Esophagus (tissue), 2 donors: ENCODE measurements around the gene TMEM11. TPM values are rescaled to one million over a fixed set of nuclear protein-coding genes. Genes with fewer than 3 reads are reported as not detected.

Source experiments
- H3K27ac ChIP-seq, 2 donors: one replicate each; pipeline ENCODE4 v1.5.1; 2013; ENCODE audit warnings: low read depth in 2 of 2, mild to moderate bottlenecking in 2 of 2, inconsistent platforms in 1 of 2, low read length in 1 of 2, moderate library complexity in 1 of 2
- H3K27me3 ChIP-seq, 2 donors: one replicate each; pipeline ENCODE4 v1.6.1; 2013; ENCODE audit warnings: low read length in 2 of 2, control low read depth in 1 of 2, mild to moderate bottlenecking in 1 of 2; ENCODE audit not compliant: insufficient read depth in 2 of 2, control insufficient read depth in 1 of 2
- H3K36me3 ChIP-seq, 2 donors: one replicate each; pipeline ENCODE4 v1.6.1; 2013; ENCODE audit warnings: low read length in 1 of 2; ENCODE audit not compliant: control insufficient read depth in 2 of 2, insufficient read depth in 2 of 2
- H3K4me1 ChIP-seq, 2 donors: one replicate each; pipeline ENCODE4 v1.6.1; 2013; ENCODE audit warnings: low read length in 1 of 2; ENCODE audit not compliant: control insufficient read depth in 2 of 2, insufficient read depth in 2 of 2
- H3K4me3 ChIP-seq, 2 donors: one replicate each; pipeline ENCODE4 v1.5.1; 2013; ENCODE audit warnings: low read length in 2 of 2, mild to moderate bottlenecking in 2 of 2, low read depth in 1 of 2, moderate library complexity in 1 of 2
- H3K9me3 ChIP-seq, 2 donors: one replicate each; pipeline ENCODE4 v1.6.1; 2013; ENCODE audit warnings: mild to moderate bottlenecking in 2 of 2, low read depth in 1 of 2, low read length in 1 of 2, moderate library complexity in 1 of 2; ENCODE audit not compliant: control insufficient read depth in 2 of 2, insufficient read depth in 1 of 2
- WGBS, 2 donors: extraction: QIAGEN DNeasy Blood & Tissue Kit; methylation state at CpG; one replicate each; pipeline ENCODE4 v1.1.7; 2013; 5-methylcytosine and 5-hydroxymethylcytosine counted together
- polyA plus RNA-seq, 2 donors: library from polyadenylated mRNA; stranded (reverse); fragments of 200-250 nt; gene quantifications; one replicate each; pipeline ENCODE4 v1.2.3, GENCODE V29; 2013
- donor health status: healthy with polysubstance abuse.
- donor health status: Bipolar disorder and iron deficiency.

TMEM11 gene
- polyA plus RNA-seq, 2 donors: 28.0 TPM

DNA sequence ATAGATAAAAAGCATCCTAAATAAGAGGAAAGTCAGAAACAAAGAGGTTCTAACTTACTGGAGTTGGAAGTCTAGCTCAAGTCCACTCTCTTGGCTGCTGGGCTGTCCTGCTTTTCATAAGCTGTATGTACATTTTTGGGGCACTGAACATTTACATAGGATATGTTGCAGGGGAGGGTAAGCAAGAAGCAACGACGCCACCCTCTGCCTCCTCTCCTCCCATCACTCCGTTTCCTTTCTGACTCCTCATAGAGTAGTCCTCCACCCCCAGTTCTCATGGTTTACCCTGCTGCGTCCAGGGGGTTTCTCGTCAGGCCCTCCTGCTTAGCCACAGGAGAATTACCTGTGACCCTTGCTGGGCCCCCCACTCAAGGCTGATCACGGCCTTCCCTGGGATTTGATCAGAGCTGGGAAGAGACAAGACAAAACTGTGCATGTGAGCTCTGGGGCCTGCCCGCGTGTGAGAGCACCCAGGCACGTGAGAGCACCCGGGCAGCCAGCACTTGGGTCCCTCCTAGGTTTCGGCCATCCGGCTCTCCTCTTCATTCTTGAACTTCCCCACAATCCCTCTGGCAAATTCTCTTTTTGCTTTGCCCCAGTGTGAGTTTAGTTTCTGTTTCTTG is 37.1 kb downstream of the TMEM11 start:
- no peak overlapping the region for H3K4me3 ChIP-seq
- peaks cover 4 to 7% of the 10 kb centered on the region in 2 donors for H3K36me3 ChIP-seq
- H3K27me3 ChIP-seq: no peaks in the 10 kb centered on the region
- WGBS, 2 donors: 84% methylated on average over 12 of the region's 12 CpGs
- H3K27ac ChIP-seq: no peak overlapping the region
- no peaks in the 10 kb centered on the region for H3K9me3 ChIP-seq
- no peaks in the 10 kb centered on the region for H3K4me1 ChIP-seq

DNA sequence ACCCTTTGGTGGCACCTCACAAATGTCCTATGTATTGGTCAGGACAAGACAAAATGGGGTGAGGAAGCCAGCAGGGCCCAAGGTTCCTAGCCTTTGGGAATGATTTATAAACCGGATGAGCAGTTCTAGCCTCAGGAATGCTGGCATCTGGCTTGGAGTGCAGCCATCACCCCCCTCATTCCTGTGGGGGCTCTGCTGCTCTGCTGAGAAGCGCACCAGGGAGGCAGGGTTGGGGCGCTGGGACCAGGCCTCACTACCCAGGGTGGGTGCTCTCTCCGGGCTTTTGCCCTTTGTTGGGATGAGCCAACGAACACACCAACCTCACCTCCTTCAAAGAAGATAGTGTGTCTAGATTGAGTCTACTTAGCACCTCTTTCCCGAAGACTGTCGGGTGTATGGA is 39.2 kb downstream of the TMEM11 start:
- Histone ChIP-seq H3K27ac (no peak overlapping the region), H3K4me1 (no peaks in the 10 kb centered on the region), H3K9me3 (no peaks in the 10 kb centered on the region), H3K4me3 (no peak overlapping the region), H3K27me3 (no peaks in the 10 kb centered on the region), H3K36me3 (peaks cover 4 to 7% of the 10 kb centered on the region in 2 donors)
- WGBS, 2 donors: 86 to 89% methylated on average over 7 of the region's 7 CpGs

DNA sequence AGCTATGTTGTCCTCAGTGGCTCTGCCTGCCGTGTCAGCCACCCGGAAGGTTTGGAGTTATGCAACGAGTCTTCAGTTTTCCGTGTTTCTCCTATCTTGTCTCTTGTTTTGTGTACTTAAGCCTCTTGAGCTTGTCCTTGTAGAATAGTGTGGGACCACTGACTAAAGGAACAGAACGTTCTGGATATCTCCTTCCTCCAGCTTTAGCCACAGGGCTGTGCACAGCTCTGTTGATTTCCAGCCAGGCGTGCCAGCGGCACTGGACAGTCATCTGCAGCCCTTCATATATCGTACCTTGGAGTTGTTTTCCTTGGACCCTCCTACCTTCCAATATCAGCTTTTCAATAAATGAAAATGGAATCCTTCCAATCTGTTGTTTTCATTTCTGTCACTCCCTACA is 39.8 kb downstream of the TMEM11 start:
- Histone ChIP-seq H3K27ac (no peak overlapping the region), H3K4me1 (no peaks in the 10 kb centered on the region), H3K4me3 (no peak overlapping the region), H3K27me3 (no peaks in the 10 kb centered on the region), H3K9me3 (peaks cover 0 to 2% of the 10 kb centered on the region in 2 donors), H3K36me3 (peaks cover 4 to 7% of the 10 kb centered on the region in 2 donors)
- 90% methylated on average over 8 of the region's 8 CpGs for WGBS, 2 donors

DNA sequence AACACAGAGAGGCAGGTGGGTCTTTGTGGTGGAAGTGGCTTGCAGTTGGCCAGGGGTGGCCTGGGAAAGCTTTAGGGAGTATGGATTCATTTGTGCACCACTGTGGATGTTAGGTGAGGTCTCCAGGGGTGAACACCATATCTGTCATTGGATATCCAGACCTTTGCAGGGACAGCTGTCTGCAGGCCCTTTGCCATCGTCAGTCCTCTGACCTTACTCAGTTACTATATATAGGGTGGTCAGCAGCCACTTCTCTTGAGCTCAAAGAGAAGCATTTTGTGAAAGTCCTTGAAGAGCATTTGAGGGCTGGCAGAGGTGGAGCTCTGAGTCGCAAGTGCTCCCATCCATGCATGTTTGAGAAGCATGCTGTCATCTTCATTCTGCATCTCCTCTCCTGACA is 40.4 kb downstream of the TMEM11 start:
- no peak overlapping the region for H3K27ac ChIP-seq
- H3K4me1 ChIP-seq: no peaks in the 10 kb centered on the region
- H3K27me3 ChIP-seq: no peaks in the 10 kb centered on the region
- H3K9me3 ChIP-seq: peaks cover 0 to 2% of the 10 kb centered on the region in 2 donors
- WGBS, 2 donors: 91 to 93% methylated on average over 2 of the region's 2 CpGs
- peaks cover 4 to 10% of the 10 kb centered on the region in 2 donors for H3K36me3 ChIP-seq
- H3K4me3 ChIP-seq: no peak overlapping the region

DNA sequence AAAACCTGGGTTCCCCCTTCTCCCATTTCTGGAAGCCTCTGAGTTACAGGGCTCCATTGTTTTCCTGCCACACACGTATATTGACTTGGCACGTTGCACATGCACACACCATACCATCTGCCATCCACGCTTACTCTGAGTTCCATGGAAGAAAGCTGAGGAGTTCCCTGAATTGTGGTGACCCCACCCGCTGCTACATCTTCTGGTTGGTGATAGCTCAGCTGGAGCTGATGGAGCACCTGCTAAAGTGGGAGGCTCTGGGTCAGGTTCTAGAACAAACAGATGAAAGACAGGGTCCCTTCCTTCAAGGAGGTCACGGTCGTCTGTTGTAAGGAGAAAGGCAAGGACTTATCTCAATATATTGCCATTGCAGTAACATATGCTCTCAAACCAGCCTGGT is 41.1 kb downstream of the TMEM11 start:
- Histone ChIP-seq H3K27ac (no peak overlapping the region), H3K36me3 (peaks cover 3 to 8% of the 10 kb centered on the region in 2 donors), H3K27me3 (no peaks in the 10 kb centered on the region), H3K9me3 (peaks cover 0 to 2% of the 10 kb centered on the region in 2 donors), H3K4me3 (no peak overlapping the region), H3K4me1 (no peaks in the 10 kb centered on the region)
- WGBS, 2 donors: 95 to 96% methylated on average over 6 of the region's 6 CpGs

DNA sequence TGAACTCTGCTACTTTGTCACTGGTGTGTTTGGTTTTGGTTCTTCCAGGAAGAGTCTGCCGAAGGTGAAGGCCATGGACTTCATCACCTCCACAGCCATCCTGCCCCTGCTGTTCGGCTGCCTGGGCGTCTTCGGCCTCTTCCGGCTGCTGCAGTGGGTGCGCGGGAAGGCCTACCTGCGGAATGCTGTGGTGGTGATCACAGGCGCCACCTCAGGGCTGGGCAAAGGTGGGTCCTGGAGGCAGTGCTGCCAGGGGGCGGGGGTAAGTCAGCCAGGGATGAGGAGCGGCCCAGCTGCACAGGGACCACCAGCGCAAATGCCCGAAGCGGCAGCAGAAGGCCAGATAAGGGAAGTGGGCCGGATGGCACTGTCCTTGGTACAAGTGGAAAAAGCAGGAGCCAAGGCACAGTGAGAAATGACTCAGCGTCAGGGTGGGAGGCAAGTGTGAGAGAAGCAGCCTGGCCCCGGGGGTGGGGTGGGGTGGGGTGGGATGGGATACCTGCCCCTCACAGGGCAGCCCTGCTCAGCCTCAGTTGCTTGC is 41.9 kb downstream of the TMEM11 start:
- no peaks in the 10 kb centered on the region for H3K27me3 ChIP-seq
- H3K4me3 ChIP-seq: no peak overlapping the region
- WGBS, 2 donors: 93 to 94% methylated on average over 15 to 17 of the region's 17 CpGs
- H3K4me1 ChIP-seq: no peaks in the 10 kb centered on the region
- H3K27ac ChIP-seq: no peak overlapping the region
- H3K36me3 ChIP-seq: peaks cover 0 to 8% of the 10 kb centered on the region in 2 donors
- peaks cover 0 to 2% of the 10 kb centered on the region in 2 donors for H3K9me3 ChIP-seq

DNA sequence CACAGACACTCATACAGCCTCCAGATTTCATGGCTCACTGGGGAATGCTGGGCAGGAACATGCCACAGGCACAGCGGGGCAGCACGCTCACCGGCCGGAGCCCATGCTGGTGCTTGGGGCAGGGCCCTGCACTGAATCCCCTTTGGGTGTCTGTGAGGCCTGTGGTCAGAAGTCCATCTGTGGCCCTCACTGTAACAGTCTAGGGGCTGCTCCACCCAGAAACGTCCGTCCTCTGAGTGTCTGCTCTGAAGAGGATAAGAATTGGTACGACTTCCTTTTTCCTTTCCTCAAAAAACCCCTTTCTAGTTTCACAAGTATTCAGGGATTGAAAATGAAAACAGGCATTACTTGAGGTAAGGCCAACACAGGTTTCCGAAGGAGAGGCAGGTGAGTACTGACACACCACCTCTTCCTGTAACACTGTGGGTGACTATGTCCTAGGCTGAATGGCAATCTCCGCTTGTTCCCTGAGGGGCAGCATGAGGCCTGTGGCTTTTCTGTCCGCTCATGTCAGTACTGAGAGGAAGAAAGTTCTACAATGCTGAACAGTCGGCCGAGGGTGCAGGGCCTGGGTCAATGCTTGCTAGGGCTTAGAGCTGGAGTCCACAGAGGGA is 42.5 kb downstream of the TMEM11 start:
- Histone ChIP-seq H3K36me3 (peaks cover 0 to 8% of the 10 kb centered on the region in 2 donors), H3K4me3 (no peak overlapping the region), H3K4me1 (no peaks in the 10 kb centered on the region), H3K9me3 (peaks cover 0 to 2% of the 10 kb centered on the region in 2 donors), H3K27me3 (no peaks in the 10 kb centered on the region), H3K27ac (no peak overlapping the region)
- WGBS, 2 donors: 87 to 88% methylated on average over 12 of the region's 12 CpGs

DNA sequence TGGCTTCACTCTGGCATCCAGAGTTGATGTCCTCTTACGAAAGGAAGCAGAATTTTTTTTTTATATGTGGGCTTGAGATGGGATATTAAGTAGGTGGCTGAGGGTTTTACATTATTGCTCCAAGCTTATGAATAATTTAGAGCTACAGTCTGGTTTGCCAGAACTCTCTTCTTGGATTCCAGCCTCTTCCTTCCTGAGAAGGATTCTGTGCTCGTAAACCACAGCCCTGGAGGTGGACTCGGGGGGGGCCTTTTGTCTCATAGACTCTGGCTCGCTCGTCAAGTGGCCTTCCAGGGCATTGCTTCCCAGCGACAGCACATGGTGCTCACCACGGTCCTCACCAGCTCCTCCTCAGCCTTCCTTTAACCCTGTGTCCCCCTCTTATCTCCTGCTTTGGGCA is 43.2 kb downstream of the TMEM11 start:
- H3K27ac ChIP-seq: no peak overlapping the region
- 83 to 85% methylated on average over 7 of the region's 7 CpGs for WGBS, 2 donors
- no peaks in the 10 kb centered on the region for H3K27me3 ChIP-seq
- peaks cover 0 to 2% of the 10 kb centered on the region in 2 donors for H3K9me3 ChIP-seq
- H3K4me3 ChIP-seq: no peak overlapping the region
- no peaks in the 10 kb centered on the region for H3K4me1 ChIP-seq
- H3K36me3 ChIP-seq: peaks cover 0 to 8% of the 10 kb centered on the region in 2 donors

DNA sequence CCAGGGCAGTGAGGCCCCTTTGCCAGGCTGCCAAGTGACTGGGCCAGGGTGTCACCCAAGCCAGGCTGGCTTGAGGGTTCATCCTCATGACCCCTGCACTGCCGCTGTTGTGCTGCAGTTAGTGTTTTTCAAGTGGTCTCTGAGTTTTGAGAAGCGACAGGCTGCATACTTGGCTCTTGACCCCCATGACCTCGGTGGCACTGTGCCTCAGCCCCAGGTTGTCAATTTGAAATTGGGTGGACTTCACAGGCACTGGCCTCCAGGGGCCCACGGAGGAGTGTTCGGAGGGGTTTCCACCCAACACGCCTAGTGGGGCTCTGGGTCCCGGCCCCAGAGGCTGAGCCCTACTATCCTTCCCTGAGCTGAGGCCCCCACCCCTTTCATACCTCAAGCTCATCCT is 44.5 kb downstream of the TMEM11 start:
- Histone ChIP-seq H3K9me3 (peaks cover 0 to 2% of the 10 kb centered on the region in 2 donors), H3K4me3 (no peak overlapping the region), H3K27ac (no peak overlapping the region), H3K27me3 (no peaks in the 10 kb centered on the region), H3K36me3 (peaks cover 0 to 8% of the 10 kb centered on the region in 2 donors), H3K4me1 (no peaks in the 10 kb centered on the region)
- WGBS, 2 donors: 96% methylated on average over 7 of the region's 7 CpGs

DNA sequence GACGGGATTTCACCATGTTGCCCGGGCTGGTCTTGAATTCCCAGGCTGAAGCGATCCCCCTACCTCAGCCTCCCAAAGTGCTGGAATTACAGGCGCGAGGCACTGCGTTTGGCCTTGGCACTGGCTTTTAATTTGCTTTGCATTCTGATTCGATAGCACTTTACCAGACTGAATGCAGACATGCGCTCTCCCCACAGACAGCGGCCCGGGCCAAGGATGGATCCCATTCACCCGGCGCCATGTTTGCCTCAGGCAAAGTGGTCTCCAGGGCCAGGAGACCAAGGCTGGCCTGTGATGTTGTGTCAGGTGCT is 45.5 kb downstream of the TMEM11 start:
- whole genome bisulfite sequencing, 2 donors: 97% methylated on average over 12 of the region's 12 CpGs
- Histone ChIP-seq H3K4me3 (no peak overlapping the region), H3K27me3 (no peaks in the 10 kb centered on the region), H3K4me1 (no peaks in the 10 kb centered on the region), H3K27ac (no peak overlapping the region), H3K9me3 (peaks cover 0 to 2% of the 10 kb centered on the region in 2 donors), H3K36me3 (peaks cover 0 to 6% of the 10 kb centered on the region in 2 donors)
